GM15510 (cell line): ENCODE data around the gene FAM180B.

Experiments
- POLR2A ChIP-seq: IDR thresholded peaks from 3 replicates; pipeline ENCODE4 v1.6.1; 2011; ENCODE audit warnings: borderline replicate concordance; ENCODE audit not compliant: insufficient read length; ENCODE audit errors: extremely low read depth

Gene FAM180B

GRCh38 chr11:47586098-47586855 lies at the start of gene FAM180B:
FAM180B (plus strand) TSS chr11:47586678; CDS start chr11:47586769, 91 bp downstream.
- no peak for TF ChIP-seq POLR2A

- no peak for TF ChIP-seq POLR2A
These were observed 49.6 kb upstream of the FAM180B start for GRCh38 chr11:47536915-47537314.

GRCh38 chr11:47538741-47539565 lies 47.5 kb upstream of the FAM180B start:
- TF ChIP-seq POLR2A: no peak

- no peak for TF ChIP-seq POLR2A
These were observed 46.8 kb upstream of the FAM180B start for GRCh38 chr11:47539681-47540039.

GRCh38 chr11:47541070-47541469 lies 45.4 kb upstream of the FAM180B start:
- no peak for TF ChIP-seq POLR2A

- no peak for TF ChIP-seq POLR2A
These were observed 41.2 kb upstream of the FAM180B start for GRCh38 chr11:47545298-47545697.

GRCh38 chr11:47550288-47551047 lies 36.0 kb upstream of the FAM180B start:
- TF ChIP-seq POLR2A: no peak

- no peak for TF ChIP-seq POLR2A
These were observed 35.4 kb upstream of the FAM180B start for GRCh38 chr11:47551086-47551485.

GRCh38 chr11:47552056-47552565 lies 34.4 kb upstream of the FAM180B start:
- no peak for TF ChIP-seq POLR2A

GRCh38 chr11:47552566-47553405 lies 33.7 kb upstream of the FAM180B start, which contains the start of gene CELF1:
CELF1 (minus strand) TSS chr11:47553132; CDS start chr11:47499523, 53,609 bp downstream.
- TF ChIP-seq POLR2A: peak; percentile 87

- no peak for TF ChIP-seq POLR2A
These were observed 33.1 kb upstream of the FAM180B start for GRCh38 chr11:47553406-47553743.

- TF ChIP-seq POLR2A: no peak
These were observed 27.8 kb upstream of the FAM180B start for GRCh38 chr11:47558695-47559094.

GRCh38 chr11:47560426-47560825 lies 26.1 kb upstream of the FAM180B start:
- no peak for TF ChIP-seq POLR2A

GRCh38 chr11:47564933-47565339 lies 21.5 kb upstream of the FAM180B start:
- no peak for TF ChIP-seq POLR2A
